H1 (cell line): ENCODE data around the gene AKAP12. TPM values are rescaled to one million over a fixed set of nuclear protein-coding genes. Genes with fewer than 3 reads are reported as not detected.

Experiments used
- CTCF ChIA-PET: fragments of 300-600 bp; sonication (Branson Sonifier 250); formaldehyde crosslinking; loops from one replicate; lab custom pipeline; 2021; ENCODE audit not compliant: partially characterized antibody; lab: Charles Lee
- POLR2A ChIA-PET: fragments of 300-600 bp; sonication (Branson Sonifier 250); formaldehyde crosslinking; loops from one replicate; lab custom pipeline; 2021; ENCODE audit warnings: inconsistent platforms; ENCODE audit not compliant: partially characterized antibody; lab: Charles Lee
- DNase-seq, 2 experiments: peaks; one replicate each; pipeline versions ENCODE4 v3.0.0 to v3.0.0-alpha.2; 2010 to 2022; ENCODE audit warnings: low spot score in 2 of 2, low read depth in 1 of 2, mixed read lengths in 1 of 2
- FAIRE-seq: peaks from 2 replicates; lab custom pipeline; 2011; peaks lifted over from hg19 to GRCh38; lab: Jason Lieb, UNC
- H2AFZ ChIP-seq: 2 replicates; pipeline ENCODE4 v1.8.1; 2012; ENCODE audit warnings: low read length, inconsistent platforms
- H2AK5ac ChIP-seq: 2 replicates; pipeline ENCODE4 v1.6.1; 2013; ENCODE audit warnings: low read depth, low read length
- H2BK120ac ChIP-seq: replicated peaks from 2 replicates; pipeline ENCODE3; 2013; ENCODE audit warnings: low read depth, low read length, inconsistent platforms
- H2BK12ac ChIP-seq: 2 replicates; pipeline ENCODE4 v1.6.1; 2013; ENCODE audit warnings: low read depth, low read length
- H2BK15ac ChIP-seq: 2 replicates; pipeline ENCODE4 v1.6.1; 2013; ENCODE audit warnings: low read length
- H2BK20ac ChIP-seq: 2 replicates; pipeline ENCODE4 v1.6.1; 2013; ENCODE audit warnings: low read length
- H2BK5ac ChIP-seq: 2 replicates; pipeline ENCODE4 v1.6.1; 2013; ENCODE audit warnings: low read depth, low read length
- H3K14ac ChIP-seq: 2 replicates; pipeline ENCODE4 v1.6.1; 2013; ENCODE audit warnings: inconsistent platforms; ENCODE audit not compliant: insufficient read length
- H3K18ac ChIP-seq: 2 replicates; pipeline ENCODE4 v1.6.1; 2013; ENCODE audit warnings: low read length; ENCODE audit errors: extremely low read depth
- H3K23ac ChIP-seq: 2 replicates; pipeline ENCODE4 v1.6.1; 2013; ENCODE audit warnings: inconsistent platforms; ENCODE audit not compliant: insufficient read length
- H3K23me2 ChIP-seq: 2 replicates; pipeline ENCODE4 v1.6.1; 2013; ENCODE audit warnings: low read depth, low read length
- H3K27ac ChIP-seq: 2 replicates; pipeline ENCODE4 v1.6.1; 2011; ENCODE audit warnings: low read depth, low read length, inconsistent platforms
- H3K27me3 ChIP-seq, 4 experiments: replicated peaks in 1 of 4; 1 replicate in 1 of 4; 2 replicates in 3 of 4; pipeline versions ENCODE4 v1.6.1 to v1.8.1; 2011 to 2013; ENCODE audit warnings: low read length in 3 of 4, mild to moderate bottlenecking in 3 of 4, inconsistent platforms in 2 of 4, mixed read lengths in 2 of 4, moderate library complexity in 1 of 4; ENCODE audit not compliant: control insufficient read depth in 3 of 4, insufficient read depth in 3 of 4; ENCODE audit errors: extremely low read depth in 1 of 4
- H3K36me3 ChIP-seq, 4 experiments: 2 replicates each; pipeline versions ENCODE4 v1.6.1 to v1.8.1; 2011 to 2013; ENCODE audit warnings: mild to moderate bottlenecking in 4 of 4, low read length in 3 of 4, moderate library complexity in 2 of 4, control low read depth in 1 of 4, inconsistent platforms in 1 of 4; ENCODE audit not compliant: insufficient read depth in 4 of 4, control insufficient read depth in 2 of 4
- H3K4ac ChIP-seq: replicated peaks from 2 replicates; pipeline ENCODE3; 2013; ENCODE audit warnings: low read length, low read depth, mixed read lengths, inconsistent platforms; ENCODE audit not compliant: insufficient read length
- H3K4me1 ChIP-seq, 4 experiments: replicated peaks in 1 of 4; 1 replicate in 1 of 4; 2 replicates in 3 of 4; pipeline versions ENCODE4 v1.6.1 to v1.8.1; 2011 to 2013; ENCODE audit warnings: low read length in 3 of 4, inconsistent platforms in 2 of 4, mixed read lengths in 1 of 4; ENCODE audit not compliant: insufficient read depth in 4 of 4, control insufficient read depth in 3 of 4
- H3K4me2 ChIP-seq, 2 experiments: 2 replicates each; pipeline versions ENCODE4 v1.6.1 to v1.8.1; 2011 to 2013; ENCODE audit warnings: low read depth in 2 of 2, low read length in 2 of 2, control low read depth in 1 of 2, inconsistent platforms in 1 of 2, mild to moderate bottlenecking in 1 of 2; ENCODE audit not compliant: insufficient read depth in 1 of 2
- H3K4me3 ChIP-seq, 4 experiments: fragments of 200-600, 300-600 bp in 1 of 4; sonication (generic), shearing (Covaris generic), sonication (Bioruptor Twin) in 1 of 4; 2 replicates each; pipeline versions ENCODE4 v1.5.1 to v1.8.1; 2011 to 2016; ENCODE audit warnings: low read length in 4 of 4, low read depth in 3 of 4, control low read depth in 2 of 4, inconsistent platforms in 2 of 4, mild to moderate bottlenecking in 2 of 4, mixed read lengths in 1 of 4, moderate library complexity in 1 of 4; ENCODE audit not compliant: insufficient read depth in 2 of 4; ENCODE audit errors: extremely low read depth in 1 of 4
- H3K56ac ChIP-seq: replicated peaks from 2 replicates; pipeline ENCODE3; 2013; ENCODE audit warnings: low read depth, mild to moderate bottlenecking, mixed read lengths, low read length, inconsistent platforms; ENCODE audit not compliant: insufficient read length
- H3K79me1 ChIP-seq: 2 replicates; pipeline ENCODE4 v1.6.1; 2013; ENCODE audit warnings: low read depth, low read length, control low read depth
- H3K79me2 ChIP-seq, 2 experiments: 2 replicates each; pipeline versions ENCODE4 v1.6.1 to v1.8.1; 2012 to 2013; ENCODE audit warnings: low read length in 2 of 2, mild to moderate bottlenecking in 2 of 2, inconsistent platforms in 1 of 2; ENCODE audit not compliant: insufficient read depth in 2 of 2, control insufficient read depth in 1 of 2
- H3K9ac ChIP-seq, 4 experiments: replicated peaks in 1 of 4; 1 replicate in 1 of 4; 2 replicates in 3 of 4; pipeline versions ENCODE4 v1.6.1 to v1.8.1; 2011 to 2013; ENCODE audit warnings: low read depth in 3 of 4, low read length in 3 of 4, control low read depth in 2 of 4, mild to moderate bottlenecking in 2 of 4, moderate library complexity in 2 of 4, inconsistent platforms in 1 of 4; ENCODE audit errors: extremely low read depth in 1 of 4
- H3K9me3 ChIP-seq, 2 experiments: 2 replicates each; pipeline versions ENCODE4 v1.6.1 to v1.8.1; 2012 to 2013; ENCODE audit warnings: mild to moderate bottlenecking in 2 of 2, moderate library complexity in 2 of 2, control low read depth in 1 of 2, inconsistent platforms in 1 of 2, low read depth in 1 of 2, low read length in 1 of 2, mixed read lengths in 1 of 2; ENCODE audit not compliant: insufficient read depth in 2 of 2
- H4K20me1 ChIP-seq, 2 experiments: replicated peaks in 1 of 2; 2 replicates each; pipeline versions ENCODE3 to v1.8.1; 2011 to 2013; ENCODE audit warnings: inconsistent platforms in 2 of 2, low read length in 2 of 2, mild to moderate bottlenecking in 1 of 2; ENCODE audit not compliant: insufficient read depth in 2 of 2, control insufficient read depth in 1 of 2
- H4K5ac ChIP-seq: 2 replicates; pipeline ENCODE4 v1.6.1; 2013; ENCODE audit warnings: low read length, low read depth, mixed read lengths, inconsistent platforms; ENCODE audit not compliant: insufficient read length
- H4K8ac ChIP-seq: 2 replicates; pipeline ENCODE4 v1.8.0; 2013; ENCODE audit warnings: mild to moderate bottlenecking, moderate library complexity, low read length, inconsistent platforms; ENCODE audit not compliant: insufficient read depth; ENCODE audit errors: extremely low read depth
- H4K91ac ChIP-seq: replicated peaks from 2 replicates; pipeline ENCODE3; 2013; ENCODE audit warnings: low read length, mixed read lengths, inconsistent platforms; ENCODE audit not compliant: insufficient read length
- ATF2 ChIP-seq: IDR thresholded peaks from 2 replicates; pipeline ENCODE4 v1.6.1; 2012; ENCODE audit warnings: low read length, inconsistent platforms
- CHD1 ChIP-seq: IDR thresholded peaks from 2 replicates; pipeline ENCODE4 v1.6.1; 2012; ENCODE audit warnings: low read depth, low read length, improper control_type of control experiment
- CREB1 ChIP-seq: IDR thresholded peaks from 2 replicates; pipeline ENCODE4 v1.6.1; 2012; ENCODE audit warnings: inconsistent platforms
- EZH2 ChIP-seq: fragments of 200-600 bp; sonication (generic); IDR thresholded peaks from 2 replicates; pipeline ENCODE4 v1.7.1; 2012; ENCODE audit warnings: low read depth, mild to moderate bottlenecking, moderate library complexity, low read length, inconsistent platforms; ENCODE audit not compliant: severe bottlenecking
- HDAC6 ChIP-seq: IDR thresholded peaks from one replicate; pipeline ENCODE4 v1.7.1; 2012; ENCODE audit warnings: low read depth, mild to moderate bottlenecking, inconsistent platforms, low read length, moderate library complexity
- SIX5 ChIP-seq: IDR thresholded peaks from 2 replicates; pipeline ENCODE4 v1.6.1; 2011; ENCODE audit warnings: mild to moderate bottlenecking, low read depth, low read length
- TBP ChIP-seq: IDR thresholded peaks from 2 replicates; pipeline ENCODE4 v1.6.1; 2011; ENCODE audit warnings: low read depth, low read length, improper control_type of control experiment
- WGBS, 2 experiments: shearing (Covaris generic) in 1 of 2; methylation state at CpG; one replicate each; pipeline versions ENCODE4 v1.1.6 to v1.1.7; 2013 to 2015; ENCODE audit warnings: low lambda C conversion rate in 2 of 2, mixed read lengths in 2 of 2, inconsistent platforms in 1 of 2, low coverage in 1 of 2, missing lambda C conversion rate in 1 of 2; ENCODE audit not compliant: insufficient replicate concordance in 2 of 2, insufficient coverage in 1 of 2, insufficient read length in 1 of 2; ENCODE audit errors: extremely low coverage in 1 of 2, missing lambda C conversion rate in 1 of 2; 5-methylcytosine and 5-hydroxymethylcytosine counted together
- polyA plus RNA-seq, 7 experiments: library from polyadenylated mRNA; depleted of rRNA in 3 of 7; stranded (reverse) in 5 of 7; unstranded in 2 of 7; fragments of >200 nt in 5 of 7; fragments of 200-250 nt in 2 of 7; gene quantifications; 1 replicate in 5 of 7; 2 replicates in 1 of 7; 4 replicates in 1 of 7; pipeline versions ENCODE4 v1.2.1 to v1.2.3, GENCODE V29; 2011 to 2013; ENCODE audit warnings: missing spikeins in 2 of 7, mixed read lengths in 2 of 7
- total RNA-seq: library from RNA; stranded (reverse); fragmentation: NEBNext Ultra II Directional; extraction: Animal tissue kit (Norgen Biotek cat#: 25700); gene quantifications from 2 replicates; pipeline ENCODE4 v1.2.1, GENCODE V29; 2021

AKAP12 gene
- total and polyA plus RNA-seq, 2 of the 8 experiments (the other 6 are each of a cell fraction or from before 2014, with no cell fraction given), result 14.6 to 79.2 TPM

- H2BK20ac ChIP-seq, result no peak overlapping the region
- FAIRE-seq (no peak), DNase-seq (no peak)
- ChIA-PET POLR2A (no interaction called here), CTCF (no interaction called here)
- no peak overlapping the region for H3K27ac ChIP-seq
- H3K4me2 ChIP-seq, result no peak overlapping the region
- H2BK5ac ChIP-seq, result no peak overlapping the region
- no peaks in the 10 kb centered on the region for H3K9me3 ChIP-seq
- no peaks in the 10 kb centered on the region for H3K36me3 ChIP-seq
- WGBS, 2 experiments, result 89% methylated on average over 6 of the region's 6 CpGs; no CpG with 5 or more reads in 1 of the 2 experiments
- no peak overlapping the region for H2AK5ac ChIP-seq
- no peak overlapping the region for H4K5ac ChIP-seq
- peaks cover 0 to 7% (median 5%) of the 10 kb centered on the region in 4 experiments; a peak in 5 of 7 replicates for H3K4me1 ChIP-seq
- H3K14ac ChIP-seq, result no peak overlapping the region
- no peak overlapping the region for H2BK120ac ChIP-seq
- H3K79me1 ChIP-seq, result peaks cover 3% of the 10 kb centered on the region; the same call in 1 of the 2 replicates
- H4K91ac ChIP-seq, result no peak overlapping the region
- H3K23ac ChIP-seq, result no peak overlapping the region
- no peak overlapping the region for H2AFZ ChIP-seq
- H3K9ac ChIP-seq, result no peak overlapping the region
- no peak overlapping the region for H3K56ac ChIP-seq
- no peak overlapping the region for H2BK12ac ChIP-seq
- no peak overlapping the region for H2BK15ac ChIP-seq
- H3K4ac ChIP-seq, result no peak overlapping the region
- no peak overlapping the region for H3K4me3 ChIP-seq
- 0 out of 7 replicates have a peak, but pooled peaks cover 0 to 3% (median 0%) of the 10 kb centered on the region in 4 experiments for H3K27me3 ChIP-seq
- no peak overlapping the region; the same call in 1 of the 2 replicates for H4K8ac ChIP-seq
- H3K18ac ChIP-seq, result no peak overlapping the region
- H4K20me1 ChIP-seq, result no peaks in the 10 kb centered on the region
- H3K79me2 ChIP-seq, result peaks cover 0 to 4% of the 10 kb centered on the region in 2 experiments; a peak in 2 of 4 replicates
- H3K23me2 ChIP-seq, result peaks cover 15% of the 10 kb centered on the region
- TF ChIP-seq EZH2, result no peak
- no peak for TF ChIP-seq CHD1
- TF ChIP-seq HDAC6, result no peak
- no peak for TF ChIP-seq SIX5
- TF ChIP-seq ATF2, result no peak
- no peak for TF ChIP-seq TBP
- no peak for TF ChIP-seq CREB1
Observed at GRCh38 chr6:151236668-151237401, 2.9 kb upstream of the AKAP12 start.
